ENCODE data around the gene GTPBP1.

DNA sequence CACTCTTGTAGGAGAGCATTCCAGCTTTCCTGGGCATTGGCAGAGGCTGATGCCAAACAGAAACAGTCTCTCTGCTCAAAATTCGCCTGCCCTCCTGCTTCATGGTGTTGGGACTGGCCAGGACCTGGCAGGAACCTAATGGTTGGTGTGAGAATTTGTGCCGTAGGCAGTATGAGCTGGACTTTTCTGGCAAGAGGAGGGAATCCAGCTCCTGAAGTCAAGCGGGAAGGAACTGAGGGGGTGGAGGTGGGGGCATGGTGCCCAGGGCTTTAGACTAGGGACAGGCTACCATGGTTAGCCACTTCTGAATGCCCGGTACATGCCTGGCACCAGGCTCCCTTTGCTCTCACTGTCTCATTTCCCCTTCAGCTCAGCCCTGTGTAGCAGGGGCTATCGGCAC, 30.9 kb upstream of the GTPBP1 start:
- TF ChIP-seq, protein P1, sequence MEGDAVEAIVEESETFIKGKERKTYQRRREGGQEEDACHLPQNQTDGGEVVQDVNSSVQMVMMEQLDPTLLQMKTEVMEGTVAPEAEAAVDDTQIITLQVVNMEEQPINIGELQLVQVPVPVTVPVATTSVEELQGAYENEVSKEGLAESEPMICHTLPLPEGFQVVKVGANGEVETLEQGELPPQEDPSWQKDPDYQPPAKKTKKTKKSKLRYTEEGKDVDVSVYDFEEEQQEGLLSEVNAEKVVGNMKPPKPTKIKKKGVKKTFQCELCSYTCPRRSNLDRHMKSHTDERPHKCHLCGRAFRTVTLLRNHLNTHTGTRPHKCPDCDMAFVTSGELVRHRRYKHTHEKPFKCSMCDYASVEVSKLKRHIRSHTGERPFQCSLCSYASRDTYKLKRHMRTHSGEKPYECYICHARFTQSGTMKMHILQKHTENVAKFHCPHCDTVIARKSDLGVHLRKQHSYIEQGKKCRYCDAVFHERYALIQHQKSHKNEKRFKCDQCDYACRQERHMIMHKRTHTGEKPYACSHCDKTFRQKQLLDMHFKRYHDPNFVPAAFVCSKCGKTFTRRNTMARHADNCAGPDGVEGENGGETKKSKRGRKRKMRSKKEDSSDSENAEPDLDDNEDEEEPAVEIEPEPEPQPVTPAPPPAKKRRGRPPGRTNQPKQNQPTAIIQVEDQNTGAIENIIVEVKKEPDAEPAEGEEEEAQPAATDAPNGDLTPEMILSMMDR (conservative IDR thresholded peaks at IDR 0.05), result no peak
- TF ChIP-seq EZH2 (IDR thresholded peaks at IDR 0.05; ENCODE audit: low read depth), result no peak

All from PC-9 (cell line).